ENCODE measurements around the gene SHLD2.

The SHLD2 gene

DNA sequence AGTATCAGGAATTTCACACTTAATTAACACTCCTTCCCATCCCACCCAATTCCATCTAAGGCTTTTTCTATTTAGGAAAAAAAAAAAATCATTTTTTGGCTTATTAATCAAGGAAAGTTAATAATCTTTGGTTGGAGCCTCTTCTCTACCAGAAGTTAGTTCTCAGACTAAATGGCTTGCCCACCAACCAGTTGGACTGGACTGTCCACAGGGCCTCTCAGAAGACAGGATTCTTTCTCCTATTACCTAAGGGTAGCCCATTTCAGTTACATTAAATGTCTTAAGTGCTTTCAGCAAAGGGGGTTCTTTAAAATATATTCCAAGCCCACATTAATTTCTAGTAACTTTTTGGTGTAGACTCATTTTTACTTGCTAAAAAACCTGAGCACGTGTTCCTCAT is 35.6 kb upstream of the SHLD2 start:
- H3K4me2 ChIP-seq (ENCODE audit: low read depth, low read length, poor library complexity, severe bottlenecking) = no peak overlapping the region
- H2AFZ ChIP-seq (ENCODE audit: low read length) = no peak overlapping the region
- no peaks in the 10 kb centered on the region for H3K9me2 ChIP-seq (replicated peaks; ENCODE audit: low read depth, low read length)
- no peaks in the 10 kb centered on the region for H3K9me3 ChIP-seq (ENCODE audit: insufficient read depth, low read depth, low read length)
- H3K36me3 ChIP-seq (ENCODE audit: insufficient read depth, low read length) = peaks cover 87% of the 10 kb centered on the region; the same call in 1 of the 2 replicates
- no peak overlapping the region for H3K9ac ChIP-seq (ENCODE audit: low read depth, low read length, poor library complexity, severe bottlenecking)
- H4K20me1 ChIP-seq (ENCODE audit: insufficient read depth, low read length, poor library complexity, severe bottlenecking) = no peaks in the 10 kb centered on the region
- no peak for TF ChIP-seq EZH2phosphoT487 (IDR thresholded peaks at IDR 0.05; ENCODE audit: borderline replicate concordance)
- TF ChIP-seq, protein P1, sequence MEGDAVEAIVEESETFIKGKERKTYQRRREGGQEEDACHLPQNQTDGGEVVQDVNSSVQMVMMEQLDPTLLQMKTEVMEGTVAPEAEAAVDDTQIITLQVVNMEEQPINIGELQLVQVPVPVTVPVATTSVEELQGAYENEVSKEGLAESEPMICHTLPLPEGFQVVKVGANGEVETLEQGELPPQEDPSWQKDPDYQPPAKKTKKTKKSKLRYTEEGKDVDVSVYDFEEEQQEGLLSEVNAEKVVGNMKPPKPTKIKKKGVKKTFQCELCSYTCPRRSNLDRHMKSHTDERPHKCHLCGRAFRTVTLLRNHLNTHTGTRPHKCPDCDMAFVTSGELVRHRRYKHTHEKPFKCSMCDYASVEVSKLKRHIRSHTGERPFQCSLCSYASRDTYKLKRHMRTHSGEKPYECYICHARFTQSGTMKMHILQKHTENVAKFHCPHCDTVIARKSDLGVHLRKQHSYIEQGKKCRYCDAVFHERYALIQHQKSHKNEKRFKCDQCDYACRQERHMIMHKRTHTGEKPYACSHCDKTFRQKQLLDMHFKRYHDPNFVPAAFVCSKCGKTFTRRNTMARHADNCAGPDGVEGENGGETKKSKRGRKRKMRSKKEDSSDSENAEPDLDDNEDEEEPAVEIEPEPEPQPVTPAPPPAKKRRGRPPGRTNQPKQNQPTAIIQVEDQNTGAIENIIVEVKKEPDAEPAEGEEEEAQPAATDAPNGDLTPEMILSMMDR (conservative IDR thresholded peaks at IDR 0.05; ENCODE audit: low read length) = no peak
- no peaks in the 10 kb centered on the region for H3K79me2 ChIP-seq (ENCODE audit: insufficient read depth, low read length)
- H3F3A ChIP-seq (ENCODE audit: low read depth) = no peaks in the 10 kb centered on the region
- no peaks in the 10 kb centered on the region for H3K27me3 ChIP-seq (ENCODE audit: insufficient read depth, low read length, poor library complexity, severe bottlenecking)
- no peaks in the 10 kb centered on the region for H3K4me1 ChIP-seq (ENCODE audit: insufficient read depth, low read length, poor library complexity, severe bottlenecking)
- no peak overlapping the region for H3K4me3 ChIP-seq (ENCODE audit: low read length, poor library complexity, severe bottlenecking)

DNA sequence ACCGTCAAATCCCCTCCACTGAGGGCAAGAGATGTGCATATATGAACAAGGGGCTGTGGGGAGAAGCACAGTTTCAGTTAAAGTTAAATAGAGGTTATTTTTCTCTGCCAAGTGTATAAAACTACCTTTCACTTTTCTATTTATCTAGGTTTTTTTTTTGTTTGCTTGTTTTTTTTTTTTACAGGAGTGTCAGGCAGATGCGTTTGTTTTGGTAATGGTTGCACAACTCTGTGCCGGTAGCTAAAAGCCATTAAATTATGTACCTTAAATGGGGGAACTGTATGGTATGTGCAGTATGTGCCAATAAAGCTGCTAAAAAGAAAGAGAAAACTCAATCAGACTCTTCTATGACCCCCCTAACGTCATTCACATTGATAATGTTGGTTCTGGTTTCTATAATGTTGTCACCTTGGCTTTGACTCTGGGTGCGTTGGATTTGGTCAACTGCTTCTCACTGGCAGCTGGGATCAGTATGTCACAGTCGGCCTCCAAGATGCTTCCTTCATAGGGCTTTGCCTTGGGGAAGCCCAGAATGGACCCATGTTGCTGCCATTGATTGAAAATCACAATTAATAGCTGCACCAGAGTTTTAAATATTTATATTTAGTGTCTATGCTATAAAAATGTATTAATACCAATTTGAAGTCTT is 34.6 kb upstream of the SHLD2 start:
- no peaks in the 10 kb centered on the region for H3K27me3 ChIP-seq (ENCODE audit: insufficient read depth, low read length, poor library complexity, severe bottlenecking)
- H3K36me3 ChIP-seq (ENCODE audit: insufficient read depth, low read length) = peaks cover 85% of the 10 kb centered on the region; the same call in 1 of the 2 replicates
- no peaks in the 10 kb centered on the region for H3K9me3 ChIP-seq (ENCODE audit: insufficient read depth, low read depth, low read length)
- H2AFZ ChIP-seq (ENCODE audit: low read length) = no peak overlapping the region
- H3F3A ChIP-seq (ENCODE audit: low read depth) = no peaks in the 10 kb centered on the region
- no peaks in the 10 kb centered on the region for H3K9me2 ChIP-seq (replicated peaks; ENCODE audit: low read depth, low read length)
- no peak overlapping the region for H3K4me3 ChIP-seq (ENCODE audit: low read length, poor library complexity, severe bottlenecking)
- no peaks in the 10 kb centered on the region for H3K4me1 ChIP-seq (ENCODE audit: insufficient read depth, low read length, poor library complexity, severe bottlenecking)
- H3K9ac ChIP-seq (ENCODE audit: low read depth, low read length, poor library complexity, severe bottlenecking) = no peak overlapping the region
- H4K20me1 ChIP-seq (ENCODE audit: insufficient read depth, low read length, poor library complexity, severe bottlenecking) = no peaks in the 10 kb centered on the region
- TF ChIP-seq, protein P1 (conservative IDR thresholded peaks at IDR 0.05; ENCODE audit: low read length) = no peak
- TF ChIP-seq EZH2phosphoT487 (IDR thresholded peaks at IDR 0.05; ENCODE audit: borderline replicate concordance) = no peak
- H3K4me2 ChIP-seq (ENCODE audit: low read depth, low read length, poor library complexity, severe bottlenecking) = no peak overlapping the region
- H3K79me2 ChIP-seq (ENCODE audit: insufficient read depth, low read length) = no peaks in the 10 kb centered on the region

DNA sequence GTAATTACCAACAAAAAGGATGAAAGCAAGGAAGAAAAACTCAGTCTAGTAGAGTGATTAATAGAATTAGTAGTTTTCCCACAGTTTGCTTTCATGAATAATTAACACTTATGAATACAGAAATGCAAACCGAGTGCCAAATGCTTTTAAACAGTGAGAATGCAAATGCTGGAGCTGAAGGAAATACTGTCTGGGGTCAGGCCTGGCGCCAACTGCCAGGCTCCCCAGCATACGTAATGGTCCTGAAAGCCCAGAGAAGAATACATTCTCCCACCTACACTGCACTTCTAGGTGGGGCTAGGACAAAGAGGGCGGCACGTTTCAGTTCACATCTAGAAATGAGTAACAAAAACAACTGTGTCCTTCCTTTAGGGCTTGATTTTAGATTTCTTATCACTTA is 30.4 kb upstream of the SHLD2 start:
- Histone ChIP-seq H3K36me3 (ENCODE audit: insufficient read depth, low read length) (peaks cover 89% of the 10 kb centered on the region; the same call in 1 of the 2 replicates), H3K9me2 (replicated peaks; ENCODE audit: low read depth, low read length) (no peaks in the 10 kb centered on the region), H3K4me1 (ENCODE audit: insufficient read depth, low read length, poor library complexity, severe bottlenecking) (no peaks in the 10 kb centered on the region), H3K79me2 (ENCODE audit: insufficient read depth, low read length) (no peaks in the 10 kb centered on the region), H2AFZ (ENCODE audit: low read length) (no peak overlapping the region), H3K9ac (ENCODE audit: low read depth, low read length, poor library complexity, severe bottlenecking) (no peak overlapping the region), H3K4me2 (ENCODE audit: low read depth, low read length, poor library complexity, severe bottlenecking) (no peak overlapping the region), H3K27me3 (ENCODE audit: insufficient read depth, low read length, poor library complexity, severe bottlenecking) (no peaks in the 10 kb centered on the region), H4K20me1 (ENCODE audit: insufficient read depth, low read length, poor library complexity, severe bottlenecking) (no peaks in the 10 kb centered on the region), H3K4me3 (ENCODE audit: low read length, poor library complexity, severe bottlenecking) (no peak overlapping the region), H3K9me3 (ENCODE audit: insufficient read depth, low read depth, low read length) (no peaks in the 10 kb centered on the region), H3F3A (ENCODE audit: low read depth) (no peaks in the 10 kb centered on the region)
- no peak for TF ChIP-seq EZH2phosphoT487 (IDR thresholded peaks at IDR 0.05; ENCODE audit: borderline replicate concordance)
- TF ChIP-seq, protein P1 (conservative IDR thresholded peaks at IDR 0.05; ENCODE audit: low read length) = no peak
